Mucosa of rectum (tissue), 2 donors: Measurements from ENCODE around the gene ZNF382.

ENCODE experiments used
- H3K27ac ChIP-seq, 2 donors: one replicate each; pipeline ENCODE4 v1.7.0; 2013; ENCODE audit warnings: inconsistent platforms in 2 of 2, low read depth in 2 of 2, low read length in 2 of 2
- H3K27me3 ChIP-seq, 2 donors: one replicate each; pipeline ENCODE4 v1.7.0; 2013; ENCODE audit warnings: low read length in 2 of 2; ENCODE audit not compliant: control insufficient read depth in 2 of 2, insufficient read depth in 2 of 2
- H3K36me3 ChIP-seq, 2 donors: one replicate each; pipeline ENCODE4 v1.7.0; 2013; ENCODE audit warnings: low read length in 2 of 2; ENCODE audit not compliant: control insufficient read depth in 2 of 2, insufficient read depth in 2 of 2
- H3K4me1 ChIP-seq, 2 donors: one replicate each; pipeline ENCODE4 v1.7.0; 2013; ENCODE audit warnings: low read length in 2 of 2, mild to moderate bottlenecking in 1 of 2; ENCODE audit not compliant: control insufficient read depth in 2 of 2, insufficient read depth in 2 of 2
- H3K4me3 ChIP-seq, 2 donors: one replicate each; pipeline ENCODE4 v1.7.0; 2013; ENCODE audit warnings: low read length in 2 of 2
- H3K9ac ChIP-seq, 2 donors: one replicate each; pipeline ENCODE4 v1.7.0; 2013; ENCODE audit warnings: low read length in 2 of 2, low read depth in 1 of 2, mild to moderate bottlenecking in 1 of 2
- H3K9me3 ChIP-seq, 2 donors: one replicate each; pipeline ENCODE4 v1.7.0; 2013; ENCODE audit warnings: low read length in 2 of 2; ENCODE audit not compliant: control insufficient read depth in 2 of 2
- donor health status: healthy.
- donor health status: Normal muscosa, but diverticular disease.

The ZNF382 gene

GRCh38 chr19:36674201-36674600, 69.1 kb downstream of the ZNF382 start:
- H3K27me3 ChIP-seq = no peaks in the 10 kb centered on the region
- H3K36me3 ChIP-seq = peaks cover 3 to 14% of the 10 kb centered on the region in 2 donors
- no peak overlapping the region for H3K9ac ChIP-seq
- no peaks in the 10 kb centered on the region for H3K4me1 ChIP-seq
- H3K9me3 ChIP-seq = peaks cover 5 to 22% of the 10 kb centered on the region in 2 donors
- no peak overlapping the region for H3K27ac ChIP-seq
- no peak overlapping the region for H3K4me3 ChIP-seq

- Histone ChIP-seq H3K4me3 (no peak overlapping the region), H3K27me3 (no peaks in the 10 kb centered on the region), H3K9me3 (peaks cover 3 to 9% of the 10 kb centered on the region in 2 donors)
These were observed 74.3 kb downstream of the ZNF382 start for GRCh38 chr19:36679455-36679854.

More at GRCh38 chr19:36679455-36679854, 74.3 kb downstream of the ZNF382 start:
- H3K9ac ChIP-seq = no peak overlapping the region
- no peak overlapping the region for H3K27ac ChIP-seq
- H3K36me3 ChIP-seq = peaks cover 4 to 8% of the 10 kb centered on the region in 2 donors
- H3K4me1 ChIP-seq = no peaks in the 10 kb centered on the region
